HG03060 (cell line): ENCODE measurements around the gene CREB3L1.
"Not testable (repeated sequence)": the region's sequence is repeated elsewhere in the genome, so short reads cannot be mapped to it uniquely, and the experiment has no call there.

Experiments used
- ATAC-seq: cut with Tn5 transposase; IDR thresholded peaks from one replicate; pipeline ENCODE4 v1.9.1; 2021; ENCODE audit warnings: low read depth, moderate number of reproducible peaks; ENCODE audit not compliant: unreplicated experiment

Gene CREB3L1

DNA sequence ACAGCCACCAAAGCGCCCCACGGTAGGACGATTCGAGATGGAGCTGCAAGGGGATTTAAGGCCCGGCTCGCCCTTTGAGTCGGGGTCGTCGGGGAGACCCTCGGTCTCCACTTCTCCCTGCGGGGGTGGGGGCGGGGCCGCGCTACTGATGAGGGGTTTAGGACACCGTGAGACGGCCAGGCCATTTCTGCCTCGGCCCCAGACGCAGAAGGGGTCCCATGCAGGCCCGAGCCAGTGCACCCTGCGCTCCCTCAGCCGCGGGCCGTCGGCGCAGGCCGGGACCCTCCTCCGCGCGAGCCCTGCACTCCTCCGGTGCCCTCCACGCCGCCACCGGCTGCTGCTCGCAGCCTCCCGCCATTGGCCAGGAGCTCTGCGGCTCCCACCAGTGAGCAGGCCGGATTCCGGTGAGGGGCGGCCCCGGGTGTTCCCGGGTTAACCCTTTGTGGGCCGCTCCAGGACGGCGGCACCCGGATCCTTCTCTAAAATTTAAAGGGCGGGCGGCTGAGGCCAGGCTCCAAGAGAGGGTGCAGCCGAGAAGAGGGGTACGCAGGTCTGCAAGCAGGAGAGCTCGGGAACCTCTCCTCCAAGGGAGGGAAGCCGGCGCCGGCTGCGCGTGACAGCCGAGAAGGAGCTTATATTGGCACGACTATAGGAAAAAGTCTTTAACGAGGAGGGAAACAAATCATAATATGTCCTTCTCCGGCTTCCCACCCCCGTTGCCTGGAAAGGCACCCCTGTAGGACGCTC lies 18.0 kb downstream of the CREB3L1 start:
- ATAC-seq, result no peak

DNA sequence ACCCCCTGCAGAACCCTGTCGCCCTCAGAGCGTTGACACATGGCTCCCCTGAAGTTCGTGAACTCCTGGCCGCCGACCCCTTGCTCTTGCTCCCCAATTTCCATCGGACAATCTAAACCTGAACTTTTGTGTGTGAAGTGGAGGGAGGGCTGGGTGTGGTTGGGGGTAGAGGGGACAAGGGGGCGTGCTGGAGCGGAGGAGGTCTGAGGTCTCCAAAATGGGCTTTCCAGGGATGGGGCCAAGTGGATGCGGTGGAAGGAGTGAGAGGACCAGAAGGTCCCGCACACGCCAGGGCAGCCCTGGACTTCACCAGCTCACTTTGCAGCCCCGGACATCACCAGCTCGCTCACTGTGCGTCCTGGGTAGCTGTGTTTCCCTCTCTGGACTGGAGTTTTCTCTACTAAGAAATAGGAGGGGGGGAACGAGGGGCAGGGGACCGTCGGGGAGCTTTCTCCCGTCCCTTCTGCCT lies 18.6 kb downstream of the CREB3L1 start:
- no peak for ATAC-seq

DNA sequence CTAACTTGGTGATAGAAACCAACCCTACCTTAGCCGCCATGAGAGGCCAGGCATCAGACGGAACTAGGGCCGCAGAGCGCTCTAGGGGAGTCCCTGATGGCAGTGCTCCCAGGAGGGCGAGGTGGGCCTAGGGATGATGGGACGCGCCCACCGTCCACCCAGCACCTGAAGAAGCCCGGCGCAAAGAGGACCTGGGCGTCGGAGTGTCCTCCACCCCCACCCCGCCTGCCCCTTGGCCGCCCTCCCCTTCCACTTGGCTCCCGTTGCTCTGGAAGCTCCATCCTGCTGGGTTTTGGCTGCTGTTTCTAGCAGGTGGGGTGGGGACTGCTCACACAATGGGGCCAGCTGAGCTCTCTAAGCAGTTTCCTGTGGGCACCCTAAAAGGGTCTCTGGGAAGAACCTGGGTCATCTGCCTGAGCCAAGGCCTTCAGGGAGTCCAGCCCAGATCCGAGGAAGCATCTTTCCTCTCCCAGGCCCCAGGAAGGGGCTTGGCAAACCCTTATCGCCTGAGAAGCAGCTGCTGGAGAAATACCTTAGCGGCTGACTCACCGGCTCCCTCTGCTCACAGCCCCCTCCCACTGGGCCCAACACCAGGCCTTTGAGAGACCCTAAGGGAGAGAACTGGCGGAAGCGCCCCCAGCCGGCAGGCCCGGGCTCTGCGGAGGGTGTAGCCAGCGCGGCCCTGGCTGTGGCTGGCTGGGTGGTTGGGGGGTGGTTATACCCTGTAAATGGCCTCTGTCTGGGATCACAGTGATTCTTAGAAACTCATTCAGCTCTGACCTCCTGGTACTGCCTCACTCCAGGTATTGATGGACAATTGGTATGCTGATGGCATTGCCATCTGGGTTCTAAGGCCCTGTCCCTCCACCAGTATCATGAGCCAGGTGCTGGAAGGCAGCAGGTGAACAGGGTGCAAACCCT lies 19.3 kb downstream of the CREB3L1 start:
- no peak for ATAC-seq

DNA sequence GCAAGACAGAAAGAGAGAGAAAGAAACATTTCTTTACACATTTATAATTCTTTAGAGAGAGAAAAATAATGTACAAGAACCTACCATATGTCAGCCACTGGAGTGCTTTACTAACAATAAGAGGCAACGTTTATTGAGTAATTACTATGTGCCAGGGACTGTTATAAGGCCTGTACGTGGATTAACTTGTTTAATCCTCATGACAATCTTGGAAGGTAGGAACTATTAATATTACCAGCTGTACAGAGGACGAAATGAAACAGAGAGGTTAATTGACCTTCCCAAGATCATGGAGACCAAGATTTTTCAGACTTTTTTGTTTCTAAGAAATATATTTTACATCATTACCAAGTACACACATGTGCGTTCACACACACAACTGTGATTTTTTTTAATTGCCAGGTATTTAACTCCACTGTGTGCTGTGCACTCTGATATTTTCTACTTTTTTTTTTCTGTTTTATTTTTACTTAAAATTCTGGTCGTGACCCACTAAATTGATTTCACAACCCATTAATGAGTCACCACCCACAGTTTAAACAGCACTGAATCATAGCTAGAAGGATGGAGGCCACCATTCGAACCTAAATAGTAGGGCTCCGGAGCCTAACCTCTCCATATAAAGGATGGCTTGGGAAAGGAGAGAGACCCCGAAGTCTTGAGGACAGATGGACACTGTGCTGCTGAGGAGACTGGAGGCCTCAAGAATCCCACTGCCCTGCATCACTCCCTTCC lies 21.4 kb downstream of the CREB3L1 start:
- no peak for ATAC-seq

DNA sequence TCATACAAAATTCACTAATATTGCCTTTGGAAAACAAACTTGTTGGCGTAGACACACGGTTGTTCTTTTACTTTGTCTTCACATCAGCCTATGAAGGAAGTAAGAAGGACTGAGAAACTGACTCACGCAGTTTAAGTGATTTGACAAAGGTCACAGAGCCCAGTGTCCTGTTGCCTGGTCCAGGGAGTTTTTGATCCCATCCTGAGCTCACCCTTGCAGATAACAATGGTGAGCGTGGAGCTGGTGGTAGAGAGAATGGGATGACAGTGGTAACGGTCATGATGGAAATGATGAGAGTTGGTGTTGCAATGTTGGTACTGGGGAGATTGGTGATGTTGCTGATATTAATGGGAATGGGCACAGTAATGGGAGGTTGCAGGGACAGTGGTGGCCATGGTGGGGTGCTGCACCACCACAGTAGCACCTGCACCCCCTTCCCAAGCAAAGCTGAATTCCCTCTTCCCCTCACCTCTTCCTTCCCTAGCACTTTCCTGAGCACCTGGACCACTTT lies 22.0 kb downstream of the CREB3L1 start:
- ATAC-seq, result no peak

DNA sequence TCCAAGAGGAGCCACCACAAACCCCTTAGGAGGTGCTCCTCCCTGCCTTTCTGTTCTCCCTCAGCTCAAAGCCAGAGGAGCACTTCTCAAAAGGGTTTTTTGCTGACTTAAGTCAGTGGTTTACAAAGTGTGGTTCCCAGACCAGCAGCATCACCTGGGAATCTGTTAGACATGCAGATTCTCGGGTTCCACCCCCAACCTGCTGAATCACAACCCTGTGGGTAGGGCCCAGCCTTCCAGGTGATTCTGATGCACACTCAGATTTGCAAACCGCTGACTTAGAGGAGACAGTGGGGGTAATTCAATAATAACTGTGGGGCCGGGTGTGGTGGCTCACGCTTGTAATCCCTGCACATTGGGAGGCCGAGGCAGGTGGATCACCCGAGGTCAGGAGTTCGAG lies 22.8 kb downstream of the CREB3L1 start:
- ATAC-seq, result no peak

DNA sequence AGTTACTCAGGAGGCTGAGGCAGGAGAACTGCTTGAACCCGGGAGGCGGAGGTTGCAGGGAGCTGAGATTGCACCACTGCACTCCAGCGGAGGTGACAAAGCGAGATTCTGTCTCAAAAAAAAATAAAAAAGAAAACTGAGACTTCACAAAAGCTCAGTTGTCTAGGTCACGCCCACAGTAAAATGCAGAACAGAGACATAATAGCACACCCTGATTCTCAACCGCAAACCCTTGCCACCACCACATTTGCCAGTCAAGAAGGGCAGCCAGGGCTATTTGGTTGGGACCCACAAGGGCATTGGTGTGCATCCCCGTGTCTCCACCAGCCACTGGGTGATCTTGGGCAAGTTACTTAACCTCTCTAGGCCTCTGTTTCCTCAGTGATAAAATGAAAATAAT lies 25.4 kb downstream of the CREB3L1 start:
- ATAC-seq, result peak; percentile 82

DNA sequence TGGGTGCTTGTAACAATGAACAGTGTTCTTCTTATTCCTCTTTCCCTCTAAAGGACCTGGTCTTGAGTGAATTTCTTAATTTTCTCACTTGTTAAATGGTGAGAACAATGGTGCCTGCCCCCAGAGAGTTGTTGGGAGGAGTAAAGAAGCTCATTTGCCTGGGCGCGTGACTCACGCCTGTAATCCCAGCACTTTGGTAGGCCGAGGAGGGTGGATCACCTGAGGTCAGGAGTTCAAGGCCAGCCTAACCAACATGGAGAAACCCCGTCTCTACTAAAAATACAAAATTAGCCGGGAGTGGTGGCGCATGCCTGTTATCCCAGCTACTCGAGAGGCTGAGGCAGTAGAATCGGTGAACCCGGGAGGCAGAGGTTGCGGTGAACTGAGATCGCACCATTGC lies 26.6 kb downstream of the CREB3L1 start:
- ATAC-seq, result not testable (repeated sequence)

DNA sequence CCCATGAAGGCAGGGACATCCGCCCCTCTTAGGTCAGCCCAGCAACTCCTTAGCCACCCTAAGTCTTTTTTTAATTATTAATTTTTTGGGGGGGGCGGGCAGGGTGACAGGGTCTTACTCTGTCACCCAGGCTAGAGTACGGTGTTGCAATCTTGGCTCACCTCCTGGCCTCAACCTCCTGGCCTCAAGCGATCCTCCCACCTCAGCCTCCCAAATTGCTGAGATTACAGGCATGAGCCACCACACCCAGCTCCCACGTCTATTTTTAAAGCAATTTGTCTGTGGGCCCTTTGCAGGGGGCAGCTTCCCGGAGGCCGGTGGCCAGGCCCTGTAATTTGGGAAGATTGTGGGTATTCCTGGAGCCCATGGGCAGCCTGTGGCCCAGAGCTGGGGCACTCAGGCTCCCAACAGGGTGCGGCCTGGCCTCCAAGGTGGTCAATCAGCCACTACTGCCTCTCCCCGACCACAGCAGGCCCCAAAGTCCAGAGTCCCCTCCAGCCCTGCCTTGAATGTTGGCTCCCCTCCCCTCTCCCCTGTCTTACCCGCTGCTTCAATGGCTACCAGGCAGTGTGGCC lies 27.2 kb downstream of the CREB3L1 start:
- ATAC-seq, result no peak

DNA sequence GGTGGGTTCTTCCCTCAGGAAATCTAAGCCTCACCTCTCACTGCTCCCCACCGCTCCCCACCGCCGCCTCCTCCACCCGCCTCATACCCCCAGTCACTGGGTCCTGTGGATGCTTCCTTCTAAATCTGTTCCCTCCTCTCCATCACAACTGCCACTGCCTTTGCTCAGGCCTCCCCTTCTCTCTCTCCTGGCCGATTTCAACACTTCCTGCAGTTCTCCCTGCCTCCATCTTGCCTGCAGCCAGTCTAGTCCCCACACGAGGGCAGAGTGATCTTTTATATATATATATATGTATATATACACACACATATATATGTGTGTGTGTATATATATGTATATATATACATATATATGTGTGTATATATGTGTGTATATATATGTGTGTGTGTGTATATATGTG lies 27.8 kb downstream of the CREB3L1 start:
- ATAC-seq, result no peak

DNA sequence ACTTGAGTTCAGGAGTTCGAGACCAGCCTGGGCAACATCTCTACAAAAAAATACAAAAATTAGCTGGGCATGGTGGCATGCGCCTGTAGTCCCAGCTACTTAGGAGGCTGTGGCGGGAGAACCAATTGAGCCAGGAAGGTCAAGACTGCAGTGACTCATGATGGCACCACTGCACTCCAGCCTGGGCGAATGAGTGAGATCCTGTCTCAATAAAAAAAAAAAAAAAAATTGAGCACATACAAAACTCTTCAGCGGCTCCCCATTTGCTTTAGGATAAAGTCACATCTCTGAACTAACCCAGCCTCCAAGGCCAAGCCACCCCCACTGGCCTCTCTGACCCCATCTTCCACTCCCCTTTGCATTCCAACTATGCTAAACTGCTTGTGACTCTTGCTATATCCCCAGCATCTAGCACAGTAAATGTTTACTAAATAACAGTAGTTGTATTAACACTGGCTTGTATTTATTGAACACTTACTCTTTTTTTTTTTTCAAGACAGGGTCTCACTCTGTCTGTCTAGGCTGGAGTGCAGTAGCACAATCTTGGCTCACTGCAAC lies 28.9 kb downstream of the CREB3L1 start:
- ATAC-seq, result no peak

DNA sequence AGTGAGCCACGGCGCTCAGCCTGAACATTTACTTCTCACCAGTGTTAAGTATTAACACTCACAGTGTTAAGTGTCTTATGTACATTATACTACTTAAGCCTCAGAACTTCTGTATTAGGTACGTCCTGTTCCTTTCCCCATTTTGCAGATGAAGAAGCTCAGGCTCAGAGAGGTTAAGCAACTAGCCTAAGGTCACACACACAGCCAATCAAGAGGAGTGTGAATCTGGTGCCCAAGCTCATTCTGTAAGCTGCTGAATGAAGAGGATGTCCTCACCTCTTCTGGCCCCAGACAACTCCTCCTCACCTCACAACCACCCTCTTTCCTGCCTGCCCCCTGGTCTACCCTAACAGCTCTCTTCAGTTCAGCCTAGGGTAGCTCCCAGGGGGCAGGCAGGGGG lies 29.9 kb downstream of the CREB3L1 start:
- no peak for ATAC-seq

DNA sequence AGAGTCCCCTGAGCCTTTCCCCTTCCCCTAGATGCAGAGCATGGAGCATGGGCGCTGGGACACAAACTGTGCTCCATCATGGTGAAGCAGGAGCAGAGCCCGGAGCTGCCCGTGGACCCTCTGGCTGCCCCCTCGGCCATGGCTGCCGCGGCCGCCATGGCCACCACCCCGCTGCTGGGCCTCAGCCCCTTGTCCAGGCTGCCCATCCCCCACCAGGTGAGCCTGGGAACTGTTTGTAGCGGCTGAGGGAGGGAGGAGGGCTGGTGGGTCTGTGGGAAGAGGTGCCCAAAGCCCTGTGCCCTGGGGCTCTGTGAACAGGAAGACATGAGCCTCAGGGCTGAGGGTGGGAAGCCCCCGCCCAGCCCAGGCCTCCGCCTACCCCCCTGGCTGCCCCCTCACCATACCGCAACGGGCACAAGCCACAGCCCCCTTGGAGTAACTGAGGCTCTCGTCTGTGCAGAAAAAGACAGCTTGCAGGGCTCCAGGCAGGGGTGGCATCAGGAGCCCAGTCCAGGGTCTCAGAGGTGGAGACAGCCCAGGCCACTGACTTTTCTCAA lies 30.4 kb downstream of the CREB3L1 start:
- no peak for ATAC-seq

DNA sequence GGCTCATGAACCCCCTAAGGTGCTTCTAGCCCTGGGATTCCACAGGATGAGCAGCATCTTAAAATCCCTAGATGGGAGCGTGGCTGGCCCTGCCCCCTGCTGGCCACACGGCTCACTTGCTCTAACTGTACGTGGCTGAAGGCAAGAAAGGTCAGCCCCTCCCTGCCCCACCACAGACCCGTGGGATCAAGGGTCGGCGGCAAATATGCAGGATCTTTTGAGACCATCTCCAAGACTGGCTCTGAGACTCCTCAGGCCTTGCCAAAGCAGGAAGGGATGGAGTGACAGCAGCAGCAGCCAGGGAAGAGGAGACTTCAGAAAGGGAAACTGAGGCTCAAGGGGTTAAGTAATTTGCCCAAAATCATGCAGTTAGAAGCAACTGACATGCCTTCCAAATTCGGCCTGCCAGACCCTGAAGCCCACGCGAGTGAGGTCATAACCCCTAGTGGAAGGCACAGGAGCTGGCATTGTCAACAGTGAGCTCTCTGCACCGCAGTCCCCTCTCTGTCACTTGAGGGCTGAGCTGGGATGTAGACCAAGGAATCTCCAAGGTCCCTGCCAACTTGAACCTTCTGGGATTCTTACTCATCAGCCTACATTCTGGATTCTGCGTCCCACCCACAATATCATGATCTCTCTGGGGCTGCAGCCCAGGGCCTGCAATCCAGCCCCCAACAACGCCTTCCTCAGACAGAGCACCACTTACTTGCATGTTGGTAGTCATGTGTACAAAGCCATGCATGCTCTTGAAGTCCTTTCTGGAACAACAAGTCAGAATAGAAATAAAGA lies 31.4 kb downstream of the CREB3L1 start:
- ATAC-seq, result no peak

DNA sequence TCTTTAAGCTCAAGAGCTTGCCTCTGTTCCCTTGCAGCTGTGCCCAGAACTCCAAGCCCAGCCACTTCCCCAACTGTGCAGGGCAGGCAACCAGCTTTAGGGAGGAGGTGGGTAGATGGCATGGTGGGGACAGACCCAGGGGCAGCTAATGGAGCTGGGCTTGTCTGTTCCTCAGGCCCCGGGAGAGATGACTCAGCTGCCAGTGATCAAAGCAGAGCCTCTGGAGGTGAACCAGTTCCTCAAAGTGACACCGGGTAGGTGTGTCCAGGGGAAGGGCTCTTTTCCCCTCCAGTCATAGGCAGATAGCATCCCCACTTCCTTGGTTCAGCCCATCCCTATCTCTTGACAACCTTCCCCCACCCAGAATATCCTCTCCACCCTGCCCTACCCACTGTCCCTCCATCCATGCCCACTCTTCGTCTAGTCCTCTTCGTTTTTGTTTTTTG lies 32.4 kb downstream of the CREB3L1 start:
- ATAC-seq, result no peak

DNA sequence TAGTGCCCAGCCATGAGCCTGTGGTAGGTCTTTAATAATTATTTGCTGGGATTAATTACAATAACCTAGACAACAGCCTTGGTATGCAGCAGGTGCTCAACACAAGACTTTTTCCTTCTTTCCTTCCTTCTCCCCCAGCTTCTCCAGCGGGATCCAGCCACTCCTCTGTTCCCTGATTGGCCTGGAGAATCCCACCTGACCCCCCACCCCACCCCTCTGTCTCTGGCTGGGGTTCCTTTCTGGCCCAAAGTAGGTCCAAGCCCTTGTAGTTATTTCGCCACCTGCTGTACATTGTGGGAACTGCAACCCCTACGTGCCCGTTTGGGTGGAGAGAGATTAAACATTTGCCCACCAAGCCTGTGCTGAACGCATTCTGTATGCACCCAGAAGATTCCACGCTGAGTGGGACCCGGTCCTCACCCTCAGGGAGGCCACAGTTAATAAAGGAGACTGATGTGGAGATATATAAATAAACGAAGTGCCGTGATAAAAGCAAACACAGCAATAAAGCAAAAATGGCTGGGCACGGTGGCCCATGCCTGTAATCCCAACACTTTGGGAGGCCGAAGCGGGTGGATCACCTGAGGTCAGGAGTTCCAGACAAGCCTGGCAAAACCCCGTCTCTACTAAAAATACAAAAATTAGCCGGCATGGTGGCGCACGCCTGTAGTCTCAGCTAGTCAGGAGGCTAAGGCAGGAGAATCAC lies 37.7 kb downstream of the CREB3L1 start:
- no peak for ATAC-seq

DNA sequence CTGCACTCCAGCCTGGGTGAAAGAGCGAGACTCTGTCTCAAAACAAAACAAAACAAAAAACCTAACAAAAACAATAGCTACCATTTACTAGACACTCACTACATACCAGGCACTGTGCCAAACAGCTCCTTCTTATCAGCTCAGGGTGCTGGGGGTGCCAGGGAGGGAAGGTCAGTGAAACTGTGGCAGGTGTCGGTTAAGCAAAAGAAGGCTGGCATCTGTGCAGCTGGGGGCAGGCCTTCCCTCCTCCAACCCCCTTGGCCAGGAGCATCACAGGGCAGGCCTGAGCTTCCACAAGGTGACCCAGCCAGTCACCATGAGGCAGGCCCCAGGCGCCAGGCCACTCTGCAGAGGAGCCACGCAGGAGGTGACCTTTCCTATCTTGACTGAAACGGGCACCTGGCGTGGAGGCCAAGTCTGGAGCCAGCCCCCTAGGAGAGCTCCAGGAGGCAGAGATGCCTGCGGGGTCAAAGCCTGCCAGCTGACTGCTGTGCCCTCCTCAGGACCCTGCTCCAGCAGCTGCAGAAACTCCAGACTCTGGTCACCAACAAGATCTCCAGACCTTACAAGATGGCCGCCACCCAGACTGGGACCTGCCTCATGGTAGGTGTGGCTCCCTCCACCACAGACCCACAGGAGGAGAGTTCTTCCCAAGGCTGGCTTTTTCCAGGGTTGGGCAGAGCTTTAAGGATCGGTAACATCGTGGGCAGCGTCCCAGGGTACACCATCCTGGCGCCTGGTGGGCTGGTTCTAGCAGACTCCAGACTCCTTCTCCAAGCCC lies 38.5 kb downstream of the CREB3L1 start:
- no peak for ATAC-seq

DNA sequence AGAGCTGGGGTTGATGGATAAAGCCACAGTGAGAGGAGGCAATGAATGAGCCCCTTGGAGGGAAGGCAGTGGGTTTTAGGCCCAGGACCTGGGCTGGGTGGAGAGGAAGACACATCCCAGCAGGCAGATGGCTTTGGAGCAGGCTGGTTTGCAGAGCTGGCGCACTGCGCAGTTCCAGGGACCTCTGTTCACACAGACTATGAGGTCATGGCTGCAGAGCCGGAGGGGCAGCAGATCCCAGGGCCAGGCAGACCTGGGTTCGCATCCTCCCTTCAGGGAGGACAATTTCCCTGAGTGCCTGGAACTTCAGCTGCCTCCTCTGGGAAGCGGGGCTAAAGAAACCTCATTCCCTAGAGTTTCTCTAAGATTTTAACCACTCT lies 41.6 kb downstream of the CREB3L1 start:
- no peak for ATAC-seq
